GM19395 (cell line): ENCODE results near the gene HLA-DPB1.
"Not testable (repeated sequence)": the region's sequence is repeated elsewhere in the genome, so short reads cannot be mapped to it uniquely, and the experiment has no call there.

Experiments used
- ATAC-seq: cut with Tn5 transposase; IDR thresholded peaks from one replicate; pipeline ENCODE4 v1.9.1; 2021; ENCODE audit warnings: mild to moderate bottlenecking, moderate library complexity; ENCODE audit not compliant: unreplicated experiment

The HLA-DPB1 gene

DNA sequence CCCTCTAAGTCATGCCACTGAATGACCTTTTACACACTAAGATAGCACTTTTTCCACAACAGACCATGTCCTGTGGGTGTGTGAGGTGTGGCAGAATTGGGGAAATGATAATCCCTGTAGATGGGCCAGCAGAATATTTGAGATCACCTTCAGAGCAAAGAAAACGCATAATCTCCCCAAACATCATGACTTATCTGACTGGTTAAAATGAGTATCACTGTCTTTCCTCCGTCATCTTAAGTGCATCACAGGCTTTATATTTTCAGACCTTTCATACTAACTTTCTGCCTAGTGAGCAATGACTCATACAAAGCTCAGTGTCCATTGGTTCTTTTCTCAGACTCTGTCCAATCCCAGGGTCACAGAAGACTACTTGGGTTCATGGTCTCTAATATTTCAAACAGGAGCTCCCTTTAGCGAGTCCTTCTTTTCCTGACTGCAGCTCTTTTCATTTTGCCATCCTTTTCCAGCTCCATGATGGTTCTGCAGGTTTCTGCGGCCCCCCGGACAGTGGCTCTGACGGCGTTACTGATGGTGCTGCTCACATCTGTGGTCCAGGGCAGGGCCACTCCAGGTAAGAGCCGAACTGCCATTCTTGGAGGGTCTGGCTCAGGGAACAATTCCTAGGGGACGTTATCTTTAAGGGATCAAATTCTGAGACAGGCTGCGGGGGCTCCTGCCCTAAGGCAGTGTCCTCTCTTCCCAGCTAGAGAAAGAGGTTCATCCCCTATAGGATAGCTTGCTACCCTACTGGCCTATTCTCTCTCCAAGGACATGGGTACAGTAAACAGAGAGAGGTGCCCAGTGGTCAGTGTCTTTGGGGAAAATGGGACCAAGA is at the start of gene HLA-DPB1:
HLA-DPB1 (plus strand) TSS at position 423 of the 838 bp plus-strand sequence; CDS start at position 475, 52 bp downstream.
- peak; percentile 78 for ATAC-seq

DNA sequence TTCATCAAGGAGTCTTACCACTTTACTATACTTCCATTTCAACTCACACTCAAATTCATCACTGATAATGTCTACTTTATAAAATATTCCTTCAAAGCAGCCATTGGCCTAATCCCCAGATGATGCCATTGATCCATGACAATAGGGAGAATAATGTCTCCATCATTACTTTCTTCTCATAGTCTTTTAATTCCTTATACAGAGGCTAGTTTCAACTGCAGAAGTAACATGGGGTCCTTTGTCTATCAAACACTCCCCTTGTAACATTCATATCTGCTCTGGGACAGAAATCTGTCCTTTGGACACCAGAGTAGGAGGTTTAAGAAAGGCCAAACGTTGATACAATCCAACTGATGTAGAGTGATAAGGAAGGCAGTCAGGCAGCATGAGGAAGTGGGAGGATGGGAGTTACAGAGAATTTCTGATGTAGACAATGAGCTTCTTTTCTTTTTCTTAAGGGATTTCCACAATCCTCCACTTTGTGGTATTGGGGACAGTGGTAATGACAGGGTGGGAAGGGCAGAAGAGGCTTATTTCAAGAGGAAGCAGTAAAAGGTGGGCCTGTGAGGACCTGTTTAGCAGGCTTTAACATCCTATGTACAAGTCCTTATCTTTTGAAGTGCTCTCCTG is 47.5 kb upstream of the HLA-DPB1 start:
- ATAC-seq, result peak; percentile 15

DNA sequence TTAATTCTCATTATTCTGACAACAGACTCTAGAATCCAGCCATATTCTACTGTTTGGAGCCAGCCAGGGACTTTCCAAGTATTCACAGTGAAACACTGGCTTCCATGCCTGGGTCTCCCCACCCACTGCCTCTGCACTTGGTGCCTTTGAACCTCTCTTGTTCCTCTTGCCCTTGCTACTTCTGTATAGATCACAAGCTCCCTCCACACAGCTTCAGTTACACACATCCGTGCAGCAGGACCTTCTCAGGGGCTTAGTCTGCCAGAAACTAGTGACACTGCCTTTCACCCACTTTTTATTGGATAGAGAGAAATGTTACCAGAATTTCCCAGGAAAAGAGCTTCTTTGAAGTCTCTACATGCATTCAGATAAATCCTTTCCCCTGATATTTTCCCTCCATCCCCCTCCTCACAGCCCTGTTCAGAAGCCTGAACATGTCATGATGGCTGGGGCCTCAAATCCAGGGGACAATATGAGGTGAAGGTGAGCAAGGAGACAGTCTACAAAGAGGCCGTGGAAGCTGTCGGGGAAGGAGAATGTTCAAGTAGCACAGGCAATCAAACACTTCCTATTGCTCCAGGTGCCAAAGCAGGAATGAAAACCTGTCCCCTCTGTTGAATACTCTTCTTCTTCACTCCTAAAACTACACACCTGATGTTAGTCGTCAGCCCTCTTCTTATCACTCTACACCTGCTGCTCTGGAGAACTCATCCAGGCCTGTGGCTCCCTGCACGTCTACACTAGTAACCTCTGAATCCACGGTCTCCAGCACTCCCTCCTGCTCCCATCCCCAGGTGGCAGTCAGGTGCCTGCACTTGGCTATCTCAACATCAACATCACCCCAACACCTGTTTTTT is 46.2 kb upstream of the HLA-DPB1 start:
- peak; percentile 76 for ATAC-seq

DNA sequence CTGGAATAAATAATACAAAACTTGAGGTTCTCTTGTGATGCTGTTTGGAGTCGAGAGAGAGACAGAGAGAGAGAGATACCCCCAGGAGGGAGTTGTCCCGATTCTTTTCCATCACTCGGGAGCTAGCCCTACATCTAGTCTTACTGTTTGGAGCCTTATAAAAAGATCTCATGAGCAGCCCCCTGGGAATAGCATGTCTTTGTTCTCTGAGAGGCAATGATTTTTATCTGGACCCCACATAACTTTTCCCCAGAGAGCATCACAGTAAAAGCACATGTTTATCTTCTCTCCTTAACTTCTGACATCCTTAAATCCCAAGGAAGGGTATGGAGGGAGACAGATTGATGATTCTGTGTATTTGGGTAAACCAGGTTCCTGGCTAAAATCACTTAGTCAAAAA is 45.5 kb upstream of the HLA-DPB1 start:
- ATAC-seq, result no peak

DNA sequence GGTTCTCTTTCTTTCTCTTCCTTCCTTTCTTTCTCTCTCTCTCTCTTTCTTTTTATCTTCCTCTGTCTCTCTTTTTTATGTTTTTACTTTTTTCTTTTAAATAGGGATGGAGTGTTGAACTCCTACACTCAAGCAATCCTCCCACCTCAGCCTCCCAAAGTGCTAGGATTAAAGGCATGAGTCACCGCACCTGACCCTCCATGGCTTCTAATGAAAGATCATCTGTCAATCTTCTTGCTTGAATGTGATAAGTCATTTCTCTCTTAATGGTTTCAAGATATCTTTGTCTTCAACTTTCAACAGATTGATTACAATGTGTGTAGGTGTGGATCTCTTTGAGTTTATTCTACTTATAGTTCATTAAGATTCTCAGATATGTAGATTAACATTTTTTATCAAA is 41.2 kb upstream of the HLA-DPB1 start:
- no peak for ATAC-seq

DNA sequence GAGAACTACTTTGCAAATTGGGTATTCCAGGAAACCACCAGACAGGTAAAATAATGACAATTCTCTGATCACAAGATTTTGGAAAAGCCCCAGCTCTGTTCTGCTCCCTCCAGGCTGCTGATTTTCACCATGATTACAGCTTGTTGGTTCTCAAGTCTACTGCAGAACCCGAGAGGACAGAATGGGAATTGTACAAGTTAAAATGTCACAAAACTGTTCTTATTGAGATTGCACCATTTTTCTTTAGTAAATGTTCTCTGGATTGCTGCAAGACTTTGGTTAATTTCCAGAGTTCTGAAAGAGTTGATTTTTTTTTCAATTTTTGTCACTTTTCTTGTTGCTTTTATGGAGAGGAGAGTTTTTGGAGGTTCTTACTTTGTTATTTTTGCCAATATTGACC is 39.3 kb upstream of the HLA-DPB1 start:
- ATAC-seq, result no peak

DNA sequence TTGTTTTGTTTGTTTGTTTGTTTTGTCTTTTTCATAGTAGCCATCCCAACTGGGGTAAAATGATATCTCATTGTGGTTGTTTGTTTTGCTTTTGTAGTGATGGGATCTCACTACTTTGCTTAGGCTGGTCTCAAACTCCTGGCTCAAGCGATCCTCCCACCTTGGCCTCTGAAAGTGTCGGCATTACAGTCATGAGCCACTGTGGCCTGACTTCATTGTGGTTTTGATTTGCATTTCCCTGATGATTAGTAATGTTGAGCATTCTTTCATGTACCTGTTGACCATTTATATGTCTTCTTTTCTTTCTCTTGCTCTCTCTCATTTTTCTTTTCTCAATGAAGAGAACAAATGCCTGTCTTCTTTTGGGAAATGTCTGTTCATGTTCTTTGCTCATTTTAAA is 35.6 kb upstream of the HLA-DPB1 start:
- no peak for ATAC-seq

DNA sequence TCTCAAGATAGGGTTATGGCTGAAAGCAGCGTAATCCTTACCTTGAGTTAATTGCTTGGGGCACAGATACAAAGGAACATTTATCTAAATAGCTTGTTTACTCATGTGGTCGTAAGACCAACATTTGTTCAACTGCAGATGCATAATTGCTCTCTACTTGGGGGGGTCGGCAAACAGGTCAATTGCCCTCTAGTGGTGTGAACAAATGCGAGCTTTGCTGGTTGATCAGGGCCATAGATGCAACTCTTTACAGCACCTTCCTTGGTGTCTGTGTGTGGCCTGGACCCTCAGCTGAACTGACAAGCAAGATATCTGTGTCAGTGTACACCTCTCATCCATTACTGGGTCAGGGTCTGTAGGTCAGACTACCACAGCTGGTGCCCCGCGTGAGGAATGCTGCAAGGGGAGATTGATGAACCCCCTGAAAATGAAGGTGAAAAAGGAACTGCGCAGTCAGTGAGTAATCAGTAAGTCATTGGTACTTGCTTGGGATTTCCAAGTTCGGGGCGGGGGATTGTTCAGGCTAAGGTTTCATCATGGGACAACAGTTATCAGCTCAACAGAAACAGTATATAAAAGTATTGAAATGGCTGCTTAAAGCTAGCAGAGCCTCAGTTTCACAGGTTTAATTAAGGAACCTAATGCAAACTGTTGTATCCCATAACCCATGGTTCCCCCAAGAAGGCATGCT is 26.3 kb upstream of the HLA-DPB1 start:
- ATAC-seq, result no peak

DNA sequence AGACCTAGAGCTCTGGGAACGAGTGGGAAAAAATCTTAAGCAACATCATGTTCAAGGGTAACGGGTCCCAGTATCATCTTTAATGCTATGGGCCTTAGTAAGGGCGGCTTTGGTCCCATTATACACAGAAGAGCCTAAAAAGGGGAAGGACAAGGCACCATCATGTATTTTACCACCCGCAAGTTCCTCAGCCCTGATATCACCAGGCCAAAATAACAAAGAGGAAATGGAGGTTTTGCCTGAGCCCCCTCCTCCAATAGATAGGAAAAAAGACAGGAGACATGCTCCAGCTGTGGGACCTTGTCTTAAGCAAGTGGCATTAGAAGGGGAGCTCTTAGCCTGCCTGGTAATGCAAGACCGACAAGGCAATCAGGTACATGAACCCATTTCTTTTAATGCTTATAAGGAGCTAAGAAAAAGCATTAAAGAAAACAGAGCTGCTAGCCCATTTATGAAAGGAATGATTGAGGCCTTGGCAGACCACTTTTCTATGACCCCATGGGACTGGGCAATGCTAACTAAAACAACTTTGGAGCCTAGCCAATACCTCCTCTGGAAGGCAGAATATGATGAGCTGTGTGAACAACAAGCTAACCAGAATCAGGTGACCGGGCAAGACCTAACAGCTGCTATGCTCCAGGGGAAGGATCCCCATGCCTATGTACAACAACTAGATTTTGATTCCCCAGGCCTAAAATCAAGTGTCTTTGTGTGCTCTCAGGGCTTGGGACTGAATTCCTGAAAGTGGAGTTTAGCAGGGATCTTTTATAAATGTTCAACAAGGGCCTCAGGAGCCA is 25.6 kb upstream of the HLA-DPB1 start:
- no peak for ATAC-seq

DNA sequence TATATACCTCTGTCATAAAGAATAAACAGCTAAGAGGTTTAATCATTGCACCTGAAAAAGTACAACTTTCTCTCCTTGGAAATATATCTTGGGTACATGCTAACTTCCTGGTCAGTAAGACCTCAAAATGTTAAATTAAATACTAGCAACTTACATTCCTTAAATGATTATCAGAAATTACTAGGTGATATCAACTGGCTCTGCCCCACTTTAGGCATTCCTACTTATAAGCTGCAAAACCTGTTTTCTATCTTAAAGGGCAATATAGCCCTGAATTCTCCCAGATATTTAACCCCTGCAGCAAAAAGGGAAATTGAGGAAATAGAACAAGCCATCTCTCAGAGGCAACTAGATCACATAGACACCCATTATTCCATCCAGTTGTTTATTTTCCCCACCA is 23.2 kb upstream of the HLA-DPB1 start:
- no peak for ATAC-seq

DNA sequence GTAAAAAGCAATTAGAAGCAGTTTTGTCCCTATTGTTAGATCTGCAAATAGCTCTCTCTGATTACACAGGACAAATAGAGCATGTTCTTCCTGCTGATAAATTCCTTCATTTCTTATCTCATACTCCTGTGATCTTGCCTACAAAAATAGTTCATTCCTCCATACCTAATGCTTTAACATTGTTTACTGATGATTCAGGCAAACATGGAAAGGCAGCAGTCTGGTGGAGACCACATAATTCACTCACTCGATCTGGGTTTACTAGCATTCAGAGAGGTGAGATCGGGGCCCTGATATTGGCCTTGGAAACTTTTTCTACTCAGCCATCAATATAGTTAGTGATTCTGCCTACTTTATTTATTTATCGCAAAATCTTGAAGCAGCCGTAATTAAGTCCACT is 22.6 kb upstream of the HLA-DPB1 start:
- ATAC-seq, result no peak

DNA sequence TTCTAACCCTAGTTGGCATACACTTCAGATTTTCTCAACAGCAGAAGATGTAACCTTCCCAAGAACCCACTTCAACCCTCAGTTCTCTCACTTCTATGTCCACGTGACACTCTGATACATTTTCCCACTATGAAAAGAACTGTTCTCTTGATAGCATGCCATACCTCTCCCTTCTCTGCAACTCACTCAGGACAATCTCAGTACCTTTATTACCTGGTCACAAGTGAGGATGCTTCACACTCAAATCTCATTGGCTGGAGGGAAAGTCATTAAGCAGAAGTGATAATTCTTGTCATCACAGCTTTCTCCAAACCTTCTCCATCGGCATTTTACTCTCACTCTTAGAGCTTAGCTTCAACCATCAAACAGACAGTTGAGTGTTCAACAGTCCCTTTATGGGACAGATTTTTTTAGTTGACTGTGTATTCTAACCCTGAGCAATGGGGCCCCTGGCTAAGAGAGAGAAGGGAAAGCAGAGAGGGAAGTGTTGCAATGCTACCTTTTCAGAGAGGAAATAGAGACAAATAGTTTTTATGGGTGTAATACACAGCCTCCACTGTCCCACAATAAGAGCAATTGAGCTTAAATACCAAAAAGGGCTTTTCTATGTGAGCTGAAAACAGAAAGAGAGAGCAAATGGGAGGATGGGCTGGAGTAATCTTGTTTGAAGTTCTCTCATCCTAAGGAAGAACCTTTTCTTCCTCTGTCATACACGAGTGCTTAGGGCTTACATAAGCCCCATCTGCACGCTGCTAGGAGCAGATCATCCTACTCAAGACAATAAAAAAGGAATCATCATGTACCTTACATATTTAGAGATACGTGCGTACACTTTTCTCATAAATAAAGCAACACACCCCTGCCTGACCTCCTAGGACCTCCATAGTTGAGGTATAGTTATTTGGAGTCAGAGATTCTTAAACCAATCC is 18.3 kb upstream of the HLA-DPB1 start:
- no peak for ATAC-seq

DNA sequence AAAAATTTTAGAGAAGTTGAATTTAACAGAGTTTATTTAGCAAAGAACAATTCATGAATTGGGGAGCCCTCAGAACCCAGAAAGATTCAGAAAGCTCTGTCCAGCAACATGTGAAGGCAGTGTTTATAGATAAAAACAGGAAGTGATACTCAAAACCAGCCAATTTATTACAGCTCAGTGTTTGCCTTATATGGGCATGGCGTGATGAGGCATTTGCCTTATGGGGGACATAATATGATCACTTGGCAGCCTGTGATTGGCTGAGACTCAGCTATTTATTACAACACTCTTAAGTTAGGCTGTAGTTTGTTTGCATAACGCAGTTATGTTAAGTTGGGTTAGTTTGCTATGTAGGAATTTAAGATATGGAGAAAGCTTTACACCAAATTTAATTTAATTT is 13.8 kb upstream of the HLA-DPB1 start:
- ATAC-seq, result peak; percentile 76

DNA sequence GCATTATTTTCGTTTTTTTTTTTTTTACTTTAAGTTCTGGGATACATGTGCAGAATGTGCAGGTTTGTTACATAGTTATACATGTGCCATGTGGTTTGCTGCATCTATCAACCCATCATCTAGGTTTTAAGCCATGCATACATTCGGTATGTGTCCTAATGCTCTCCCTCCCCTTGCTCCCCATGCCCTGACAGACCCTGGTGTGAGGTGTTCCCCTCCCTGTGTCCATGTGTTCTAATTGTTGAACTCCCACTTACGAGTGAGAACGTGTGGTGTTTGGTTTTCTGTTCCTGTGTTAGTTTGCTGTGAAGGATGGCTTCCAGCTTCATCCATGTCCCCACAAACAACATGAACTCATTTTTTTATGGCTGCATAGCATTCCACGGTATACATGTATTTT is 12.4 kb upstream of the HLA-DPB1 start:
- not testable (repeated sequence) for ATAC-seq

DNA sequence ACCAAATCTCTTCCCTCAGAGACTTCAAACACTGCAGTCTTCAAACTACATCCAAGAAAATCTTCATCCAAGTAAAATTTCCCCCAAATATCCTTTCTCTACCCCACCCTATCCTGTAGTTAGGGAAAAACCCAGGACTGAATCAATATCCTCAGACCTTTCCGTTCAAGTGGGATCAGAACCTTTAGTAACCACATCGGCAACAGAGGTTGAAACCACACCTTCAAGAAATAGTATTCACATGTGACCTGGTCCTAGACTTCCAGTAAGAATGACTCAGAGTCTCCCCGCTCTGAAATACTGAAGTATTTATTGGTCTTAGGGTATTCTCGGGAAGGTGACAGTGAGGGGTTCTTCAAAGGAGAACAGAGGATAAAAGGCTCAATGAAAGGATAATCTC is 11.1 kb upstream of the HLA-DPB1 start:
- ATAC-seq, result no peak

DNA sequence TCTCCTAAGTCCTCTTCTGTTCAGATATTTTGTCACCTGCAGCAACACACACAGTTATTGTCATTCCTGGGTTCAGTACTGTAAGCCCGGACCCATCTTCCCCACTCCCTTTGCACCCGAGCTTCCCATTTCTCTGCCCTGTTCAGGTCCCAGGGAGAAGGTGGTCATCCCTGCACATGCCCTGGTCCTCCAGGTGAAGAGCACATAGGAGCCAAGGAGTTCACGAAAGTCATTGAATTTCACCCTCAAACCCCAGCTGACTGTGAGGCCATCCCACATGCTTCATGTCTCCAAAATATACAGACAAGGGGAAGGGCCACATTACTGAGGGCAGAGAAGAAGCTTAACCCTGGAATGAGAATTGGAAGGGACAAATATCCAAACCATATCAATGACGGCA is 10.5 kb upstream of the HLA-DPB1 start:
- ATAC-seq, result no peak

DNA sequence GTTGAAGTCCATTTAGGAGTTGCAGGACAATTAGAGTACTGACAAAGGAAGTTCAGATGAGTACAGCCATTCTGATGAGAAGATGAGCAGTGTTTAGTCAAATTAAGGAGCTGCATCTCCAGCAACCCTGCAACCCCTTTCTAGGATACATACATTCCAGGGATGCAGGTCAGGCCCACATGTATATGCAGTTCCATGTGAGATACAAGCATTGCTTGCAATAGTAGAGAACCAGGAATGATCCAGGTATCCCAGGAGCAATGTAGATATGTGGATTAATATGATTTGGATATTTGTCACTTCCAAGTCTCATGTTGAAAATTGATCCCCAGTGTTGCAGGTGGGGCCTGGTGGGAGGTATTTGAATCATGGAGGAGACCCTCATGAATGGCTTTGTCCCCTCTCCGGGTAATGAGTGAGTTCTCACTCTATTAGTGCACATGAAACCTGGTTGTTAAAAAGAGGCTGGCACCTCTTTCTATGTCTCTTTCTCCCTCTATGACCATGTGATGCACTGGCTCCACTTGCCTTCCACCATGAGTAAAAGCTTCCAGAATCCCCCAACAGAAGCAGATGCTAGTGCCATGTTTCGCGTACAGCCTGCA is 8.8 kb upstream of the HLA-DPB1 start:
- ATAC-seq, result no peak

DNA sequence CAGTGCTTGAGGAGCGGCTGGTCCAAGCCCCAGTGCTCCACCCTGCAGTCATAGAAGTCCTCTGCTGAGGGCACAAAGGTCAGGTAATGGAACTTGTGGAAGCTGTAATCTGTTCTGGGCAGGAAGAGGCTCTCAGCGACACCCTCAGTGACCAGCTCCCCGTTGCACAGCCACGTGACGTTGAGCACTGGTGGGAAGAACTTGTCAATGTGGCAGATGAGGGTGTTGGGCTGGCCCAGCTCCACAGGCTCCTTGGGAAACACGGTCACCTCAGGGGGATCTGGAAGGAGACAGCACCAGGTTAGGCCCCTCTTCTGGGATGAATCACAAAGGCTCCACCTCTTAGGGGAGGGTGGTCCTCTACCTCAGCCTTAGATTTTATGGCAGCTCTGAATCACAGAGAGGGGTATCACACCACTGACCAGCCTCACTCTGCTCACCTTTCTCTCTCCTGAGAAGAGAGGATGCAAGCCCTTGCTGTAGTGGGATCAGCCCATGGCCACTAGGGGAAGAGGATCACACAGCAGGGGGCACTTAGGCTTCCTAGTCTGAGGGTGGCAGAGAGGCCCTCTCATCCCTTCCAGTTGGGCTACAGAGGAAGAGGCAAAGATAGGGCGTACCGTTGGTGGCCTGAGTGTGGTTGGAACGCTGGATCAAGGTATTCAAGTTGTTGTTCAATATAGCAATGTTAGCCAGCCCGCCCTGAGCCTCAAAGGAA is 6.6 kb upstream of the HLA-DPB1 start:
- no peak for ATAC-seq
